Gastrocnemius medialis (tissue), 4 donors: ENCODE data around the gene ERC2. TPM values are rescaled to one million over a fixed set of nuclear protein-coding genes. Genes with fewer than 3 reads are reported as not detected.

ENCODE experiments used
- ATAC-seq, 2 donors: fragments of 150-250 bp; one replicate each; pipeline ENCODE4 v1.9.1; 2016
- DNase-seq, 2 donors: peaks; one replicate each; pipeline ENCODE4 v3.0.0-alpha.2; 2019
- H3K27ac ChIP-seq, 4 donors: fragments of 200-600 bp; sonication (generic); 1 replicate in 1 of 4; 2 replicates in 3 of 4; pipeline ENCODE4 v1.5.1; 2016 to 2018; ENCODE audit warnings: mild to moderate bottlenecking in 2 of 4, moderate library complexity in 1 of 4
- H3K27me3 ChIP-seq, 3 donors: fragments of 200-600 bp; sonication (generic) in 2 of 3; 1 replicate in 1 of 3; 2 replicates in 2 of 3; pipeline versions ENCODE4 v1.5.1 to v1.6.0; 2016 to 2019; ENCODE audit warnings: mild to moderate bottlenecking in 1 of 3, moderate library complexity in 1 of 3
- H3K36me3 ChIP-seq, 2 donors: fragments of 200-600 bp; sonication (generic) in 1 of 2; one replicate each; pipeline ENCODE4 v1.5.1; 2017 to 2018
- H3K4me1 ChIP-seq, 2 donors: fragments of 200-600 bp; sonication (generic) in 1 of 2; one replicate each; pipeline ENCODE4 v1.5.1; 2016 to 2017; ENCODE audit warnings: mild to moderate bottlenecking in 2 of 2
- H3K4me3 ChIP-seq, 4 donors: fragments of 200-600 bp; sonication (generic) in 3 of 4; 1 replicate in 1 of 4; 2 replicates in 3 of 4; pipeline ENCODE4 v1.5.1; 2016 to 2019; ENCODE audit warnings: mild to moderate bottlenecking in 2 of 4
- H3K9me3 ChIP-seq, 3 donors: fragments of 200-600 bp; sonication (generic) in 2 of 3; 1 replicate in 1 of 3; 2 replicates in 2 of 3; pipeline ENCODE4 v1.5.1; 2016 to 2019
- POLR2A ChIP-seq, 2 donors: fragments of 450-650 bp; IDR thresholded peaks; one replicate each; pipeline ENCODE4 v1.6.1; 2017; ENCODE audit warnings: antibody characterized with exemption in 2 of 2, mild to moderate bottlenecking in 2 of 2, moderate library complexity in 2 of 2
- in situ Hi-C, 4 donors: fragments of 200-750 bp; cut with MboI; loops; one replicate each; pipeline versions ENCODE4 v1.15.0 to v1.8.0; 2017; ENCODE audit warnings: low sequenced_read_pairs in 4 of 4
- intact Hi-C: fragments of 100-400 bp; cut with DNase I; formaldehyde crosslinking; loops from one replicate; pipeline ENCODE4 v1.15.1; 2023; ENCODE audit warnings: low total_unique reads
- total RNA-seq, 4 donors: library from RNA; depleted of rRNA; stranded (reverse); fragments of >200 nt; gene quantifications; one replicate each; pipeline versions ENCODE4 v1.1.0 to v1.2.3, GENCODE V29; 2016
- TF ChIP-seq, protein P1 (sequence below), 5 experiments: fragments of 450-650 bp in 3 of 5; fragments of 200-600 bp in 2 of 5; sonication (generic) in 2 of 5; IDR thresholded peaks in 4 of 5; conservative IDR thresholded peaks in 1 of 5; 1 replicate in 4 of 5; 2 replicates in 1 of 5; pipeline ENCODE4 v1.5.1; 2016 to 2019; ENCODE audit warnings: antibody characterized with exemption in 5 of 5, mild to moderate bottlenecking in 3 of 5, moderate library complexity in 3 of 5

Gene ERC2
- total RNA-seq, 4 donors from 2014 or later: not detected

- no peaks in the 10 kb centered on the region for H3K9me3 ChIP-seq
- H3K27ac ChIP-seq: no peak overlapping the region
- H3K4me1 ChIP-seq: no peaks in the 10 kb centered on the region
- no peak overlapping the region for H3K4me3 ChIP-seq
- no peaks in the 10 kb centered on the region for H3K27me3 ChIP-seq
- intact Hi-C loops: no loop called here
- no peaks in the 10 kb centered on the region for H3K36me3 ChIP-seq
- DNase-seq (no peak), ATAC-seq (no peak)
- TF ChIP-seq, protein P1, sequence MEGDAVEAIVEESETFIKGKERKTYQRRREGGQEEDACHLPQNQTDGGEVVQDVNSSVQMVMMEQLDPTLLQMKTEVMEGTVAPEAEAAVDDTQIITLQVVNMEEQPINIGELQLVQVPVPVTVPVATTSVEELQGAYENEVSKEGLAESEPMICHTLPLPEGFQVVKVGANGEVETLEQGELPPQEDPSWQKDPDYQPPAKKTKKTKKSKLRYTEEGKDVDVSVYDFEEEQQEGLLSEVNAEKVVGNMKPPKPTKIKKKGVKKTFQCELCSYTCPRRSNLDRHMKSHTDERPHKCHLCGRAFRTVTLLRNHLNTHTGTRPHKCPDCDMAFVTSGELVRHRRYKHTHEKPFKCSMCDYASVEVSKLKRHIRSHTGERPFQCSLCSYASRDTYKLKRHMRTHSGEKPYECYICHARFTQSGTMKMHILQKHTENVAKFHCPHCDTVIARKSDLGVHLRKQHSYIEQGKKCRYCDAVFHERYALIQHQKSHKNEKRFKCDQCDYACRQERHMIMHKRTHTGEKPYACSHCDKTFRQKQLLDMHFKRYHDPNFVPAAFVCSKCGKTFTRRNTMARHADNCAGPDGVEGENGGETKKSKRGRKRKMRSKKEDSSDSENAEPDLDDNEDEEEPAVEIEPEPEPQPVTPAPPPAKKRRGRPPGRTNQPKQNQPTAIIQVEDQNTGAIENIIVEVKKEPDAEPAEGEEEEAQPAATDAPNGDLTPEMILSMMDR (IDR thresholded peaks at IDR 0.05 in 4 of 5, conservative IDR thresholded peaks at IDR 0.05 in 1 of 5): no peak
- no peak for TF ChIP-seq POLR2A (IDR thresholded peaks at IDR 0.05)
- in situ Hi-C loops: loop anchor here in 2 of 4 donors (25.0 kb wide), 1 partner anchor 244 kb away; the partner anchor contains the start of gene WNT5A (in 2 of the 2)
Measured at GRCh38 chr3:55731741-55732140, 736.5 kb downstream of the ERC2 start.

- Histone ChIP-seq H3K27me3 (no peaks in the 10 kb centered on the region), H3K27ac (no peak overlapping the region), H3K4me3 (no peak overlapping the region), H3K4me1 (no peaks in the 10 kb centered on the region), H3K9me3 (no peaks in the 10 kb centered on the region), H3K36me3 (no peaks in the 10 kb centered on the region)
- intact Hi-C loops (no loop called here), in situ Hi-C loops (loop anchor here in 2 of 4 donors (25.0 kb wide), 1 partner anchor 242 kb away; the partner anchor contains the start of gene WNT5A (in 2 of the 2))
- ATAC-seq (no peak), DNase-seq (no peak)
- TF ChIP-seq POLR2A (IDR thresholded peaks at IDR 0.05): no peak
- TF ChIP-seq, protein P1 (IDR thresholded peaks at IDR 0.05 in 4 of 5, conservative IDR thresholded peaks at IDR 0.05 in 1 of 5): no peak
Measured at GRCh38 chr3:55729546-55729945, 738.7 kb downstream of the ERC2 start.

GRCh38 chr3:55728461-55729100 lies 739.7 kb downstream of the ERC2 start:
- Histone ChIP-seq H3K36me3 (no peaks in the 10 kb centered on the region), H3K27me3 (no peaks in the 10 kb centered on the region), H3K9me3 (no peaks in the 10 kb centered on the region), H3K4me1 (no peaks in the 10 kb centered on the region), H3K4me3 (no peak overlapping the region), H3K27ac (no peak overlapping the region)
- TF ChIP-seq, protein P1 (IDR thresholded peaks at IDR 0.05 in 4 of 5, conservative IDR thresholded peaks at IDR 0.05 in 1 of 5): no peak
- TF ChIP-seq POLR2A (IDR thresholded peaks at IDR 0.05): no peak
- intact Hi-C loops (no loop called here), in situ Hi-C loops (loop anchor here in 2 of 4 donors (25.0 kb wide), 1 partner anchor 241 kb away; the partner anchor contains the start of gene WNT5A (in 2 of the 2))
- DNase-seq: no peak
- no peak for ATAC-seq

DNA sequence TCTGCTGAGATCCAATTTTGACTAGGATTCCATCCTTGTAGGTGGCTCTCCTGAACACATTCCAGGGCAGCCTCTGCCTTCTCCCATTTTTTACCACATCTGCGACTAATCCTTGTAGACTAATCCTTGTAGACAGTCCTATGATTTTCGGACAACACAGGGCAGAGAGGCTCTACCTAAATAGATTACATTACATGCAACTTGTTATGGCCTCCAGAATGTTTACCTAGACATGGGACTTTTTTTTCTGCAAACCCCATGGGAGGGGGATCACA lies 741.8 kb downstream of the ERC2 start:
- H3K36me3 ChIP-seq: no peaks in the 10 kb centered on the region
- no peaks in the 10 kb centered on the region for H3K27me3 ChIP-seq

More for the DNA sequence above, 741.8 kb downstream of the ERC2 start:
- ATAC-seq (no peak), DNase-seq (no peak)
- TF ChIP-seq POLR2A (IDR thresholded peaks at IDR 0.05): no peak
- TF ChIP-seq, protein P1 (IDR thresholded peaks at IDR 0.05 in 4 of 5, conservative IDR thresholded peaks at IDR 0.05 in 1 of 5): no peak
- intact Hi-C loops: no loop called here
- in situ Hi-C loops: loop anchor here in 2 of 4 donors (25.0 kb wide), 1 partner anchor 239 kb away; the partner anchor contains the start of gene WNT5A (in 2 of the 2)
- no peak overlapping the region for H3K27ac ChIP-seq
- H3K9me3 ChIP-seq: no peaks in the 10 kb centered on the region
- H3K4me3 ChIP-seq: no peak overlapping the region
- no peaks in the 10 kb centered on the region for H3K4me1 ChIP-seq
